ENCODE data around the gene TNNI3. TPM values are rescaled to one million over a fixed set of nuclear protein-coding genes. Genes with fewer than 3 reads are reported as not detected.
A peak's percentile ranks its signal among the peaks of the same experiment; 100 is the strongest.

The TNNI3 gene
- total RNA-seq, 2 donors from 2014 or later, result 9.8 to 14.2 TPM

DNA sequence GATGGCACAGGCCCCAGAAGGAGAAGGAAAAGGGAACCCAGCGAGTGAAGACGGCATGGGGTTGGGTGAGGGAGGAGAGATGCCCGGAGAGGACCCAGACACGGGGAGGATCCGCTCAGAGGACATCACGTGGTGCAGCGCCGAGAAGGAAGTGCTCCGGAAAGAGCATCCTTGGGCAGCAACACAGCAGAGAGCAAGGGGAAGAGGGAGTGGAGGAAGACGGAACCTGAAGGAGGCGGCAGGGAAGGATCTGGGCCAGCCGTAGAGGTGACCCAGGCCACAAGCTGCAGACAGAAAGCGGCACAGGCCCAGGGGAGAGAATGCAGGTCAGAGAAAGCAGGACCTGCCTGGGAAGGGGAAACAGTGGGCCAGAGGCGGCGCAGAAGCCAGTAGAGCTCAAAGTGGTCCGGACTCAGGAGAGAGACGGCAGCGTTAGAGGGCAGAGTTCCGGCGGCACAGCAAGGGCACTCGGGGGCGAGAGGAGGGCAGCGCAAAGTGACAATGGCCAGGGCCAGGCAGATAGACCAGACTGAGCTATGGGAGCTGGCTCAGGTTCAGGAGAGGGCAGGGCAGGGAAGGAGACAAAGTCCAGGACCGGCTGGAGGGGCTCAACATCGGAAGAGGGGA, 41.2 kb downstream of the TNNI3 start:
- DNase-seq, result peak; percentile 74
- WGBS, 2 experiments (ENCODE audit: insufficient coverage in 1 of 2, insufficient read length in 1 of 2), result 7 to 11% methylated on average over 16 to 25 of the region's 25 CpGs
- Histone ChIP-seq H3K27me3 (ENCODE audit: control insufficient read depth, insufficient read depth, low read length, poor library complexity, severe bottlenecking) (no peaks in the 10 kb centered on the region), H3K4me3 (ENCODE audit: low read length) (peak overlapping the region; percentile 86), H3K9ac (ENCODE audit: extremely low read depth, low read length, poor library complexity, severe bottlenecking) (peak overlapping the region; percentile 51), H3K36me3 (ENCODE audit: control insufficient read depth, insufficient read depth, low read length) (peaks cover 4% of the 10 kb centered on the region), H3K4me1 (ENCODE audit: control insufficient read depth, insufficient read depth, low read length) (no peaks in the 10 kb centered on the region), H3K27ac (ENCODE audit: low read depth, low read length) (peak overlapping the region; percentile 42), H3K9me3 (ENCODE audit: control insufficient read depth, low read length) (no peaks in the 10 kb centered on the region)
- peak overlapping the region; percentile 93 for H3K27ac Mint-ChIP-seq
- peaks cover 18% of the 10 kb centered on the region for H3K4me1 Mint-ChIP-seq
- TF ChIP-seq, protein P1, sequence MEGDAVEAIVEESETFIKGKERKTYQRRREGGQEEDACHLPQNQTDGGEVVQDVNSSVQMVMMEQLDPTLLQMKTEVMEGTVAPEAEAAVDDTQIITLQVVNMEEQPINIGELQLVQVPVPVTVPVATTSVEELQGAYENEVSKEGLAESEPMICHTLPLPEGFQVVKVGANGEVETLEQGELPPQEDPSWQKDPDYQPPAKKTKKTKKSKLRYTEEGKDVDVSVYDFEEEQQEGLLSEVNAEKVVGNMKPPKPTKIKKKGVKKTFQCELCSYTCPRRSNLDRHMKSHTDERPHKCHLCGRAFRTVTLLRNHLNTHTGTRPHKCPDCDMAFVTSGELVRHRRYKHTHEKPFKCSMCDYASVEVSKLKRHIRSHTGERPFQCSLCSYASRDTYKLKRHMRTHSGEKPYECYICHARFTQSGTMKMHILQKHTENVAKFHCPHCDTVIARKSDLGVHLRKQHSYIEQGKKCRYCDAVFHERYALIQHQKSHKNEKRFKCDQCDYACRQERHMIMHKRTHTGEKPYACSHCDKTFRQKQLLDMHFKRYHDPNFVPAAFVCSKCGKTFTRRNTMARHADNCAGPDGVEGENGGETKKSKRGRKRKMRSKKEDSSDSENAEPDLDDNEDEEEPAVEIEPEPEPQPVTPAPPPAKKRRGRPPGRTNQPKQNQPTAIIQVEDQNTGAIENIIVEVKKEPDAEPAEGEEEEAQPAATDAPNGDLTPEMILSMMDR (conservative IDR thresholded peaks at IDR 0.05), result no peak
- H3K36me3 Mint-ChIP-seq (ENCODE audit: low read depth), result no peaks in the 10 kb centered on the region
- peaks cover 13% of the 10 kb centered on the region for H3K27me3 Mint-ChIP-seq (ENCODE audit: insufficient read depth)
- H3K4me3 Mint-ChIP-seq, result peak overlapping the region; percentile 87
- no peaks in the 10 kb centered on the region for H3K9me3 Mint-ChIP-seq

DNA sequence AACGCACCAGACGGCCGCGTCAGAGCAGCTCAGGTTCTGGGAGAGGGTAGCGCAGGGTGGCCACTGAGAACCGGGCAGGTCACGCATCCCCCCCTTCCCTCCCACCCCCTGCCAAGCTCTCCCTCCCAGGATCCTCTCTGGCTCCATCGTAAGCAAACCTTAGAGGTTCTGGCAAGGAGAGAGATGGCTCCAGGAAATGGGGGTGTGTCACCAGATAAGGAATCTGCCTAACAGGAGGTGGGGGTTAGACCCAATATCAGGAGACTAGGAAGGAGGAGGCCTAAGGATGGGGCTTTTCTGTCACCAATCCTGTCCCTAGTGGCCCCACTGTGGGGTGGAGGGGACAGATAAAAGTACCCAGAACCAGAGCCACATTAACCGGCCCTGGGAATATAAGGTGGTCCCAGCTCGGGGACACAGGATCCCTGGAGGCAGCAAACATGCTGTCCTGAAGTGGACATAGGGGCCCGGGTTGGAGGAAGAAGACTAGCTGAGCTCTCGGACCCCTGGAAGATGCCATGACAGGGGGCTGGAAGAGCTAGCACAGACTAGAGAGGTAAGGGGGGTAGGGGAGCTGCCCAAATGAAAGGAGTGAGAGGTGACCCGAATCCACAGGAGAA, 42.0 kb downstream of the TNNI3 start:
- H3K36me3 ChIP-seq (ENCODE audit: control insufficient read depth, insufficient read depth, low read length), result peaks cover 4% of the 10 kb centered on the region
- H3K27me3 Mint-ChIP-seq (ENCODE audit: insufficient read depth), result peaks cover 6% of the 10 kb centered on the region
- H3K27me3 ChIP-seq (ENCODE audit: control insufficient read depth, insufficient read depth, low read length, poor library complexity, severe bottlenecking), result no peaks in the 10 kb centered on the region
- H3K4me3 ChIP-seq (ENCODE audit: low read length), result peak overlapping the region; percentile 86
- 83 to 84% methylated on average over 3 to 12 of the region's 13 CpGs for WGBS, 2 experiments (ENCODE audit: insufficient coverage in 1 of 2, insufficient read length in 1 of 2)
- no peak for DNase-seq
- H3K27ac Mint-ChIP-seq, result peak overlapping the region; percentile 93
- peaks cover 18% of the 10 kb centered on the region for H3K4me1 Mint-ChIP-seq
- peak overlapping the region; percentile 87 for H3K4me3 Mint-ChIP-seq
- H3K4me1 ChIP-seq (ENCODE audit: control insufficient read depth, insufficient read depth, low read length), result no peaks in the 10 kb centered on the region
- TF ChIP-seq, protein P1 (conservative IDR thresholded peaks at IDR 0.05), result no peak
- no peak overlapping the region for H3K27ac ChIP-seq (ENCODE audit: low read depth, low read length)
- no peaks in the 10 kb centered on the region for H3K9me3 Mint-ChIP-seq
- no peaks in the 10 kb centered on the region for H3K9me3 ChIP-seq (ENCODE audit: control insufficient read depth, low read length)
- no peaks in the 10 kb centered on the region for H3K36me3 Mint-ChIP-seq (ENCODE audit: low read depth)
- no peak overlapping the region for H3K9ac ChIP-seq (ENCODE audit: extremely low read depth, low read length, poor library complexity, severe bottlenecking)

DNA sequence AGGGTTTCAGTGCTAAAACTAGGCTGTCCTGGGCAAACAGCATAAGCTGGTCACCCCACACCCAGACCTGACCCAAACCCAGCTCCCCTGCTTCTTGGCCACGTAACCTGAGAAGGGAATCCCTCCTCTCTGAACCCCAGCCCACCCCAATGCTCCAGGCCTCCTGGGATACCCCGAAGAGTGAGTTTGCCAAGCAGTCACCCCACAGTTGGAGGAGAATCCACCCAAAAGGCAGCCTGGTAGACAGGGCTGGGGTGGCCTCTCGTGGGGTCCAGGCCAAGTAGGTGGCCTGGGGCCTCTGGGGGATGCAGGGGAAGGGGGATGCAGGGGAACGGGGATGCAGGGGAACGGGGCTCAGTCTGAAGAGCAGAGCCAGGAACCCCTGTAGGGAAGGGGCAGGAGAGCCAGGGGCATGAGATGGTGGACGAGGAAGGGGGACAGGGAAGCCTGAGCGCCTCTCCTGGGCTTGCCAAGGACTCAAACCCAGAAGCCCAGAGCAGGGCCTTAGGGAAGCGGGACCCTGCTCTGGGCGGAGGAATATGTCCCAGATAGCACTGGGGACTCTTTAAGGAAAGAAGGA, 42.9 kb downstream of the TNNI3 start:
- Mint-ChIP-seq H3K27ac (no peak overlapping the region), H3K27me3 (ENCODE audit: insufficient read depth) (peaks cover under 1% of the 10 kb centered on the region), H3K4me3 (peak overlapping the region; percentile 87), H3K4me1 (peaks cover 18% of the 10 kb centered on the region), H3K36me3 (ENCODE audit: low read depth) (peaks cover 4% of the 10 kb centered on the region), H3K9me3 (no peaks in the 10 kb centered on the region)
- Histone ChIP-seq H3K27ac (ENCODE audit: low read depth, low read length) (no peak overlapping the region), H3K9ac (ENCODE audit: extremely low read depth, low read length, poor library complexity, severe bottlenecking) (no peak overlapping the region), H3K4me1 (ENCODE audit: control insufficient read depth, insufficient read depth, low read length) (no peaks in the 10 kb centered on the region), H3K27me3 (ENCODE audit: control insufficient read depth, insufficient read depth, low read length, poor library complexity, severe bottlenecking) (no peaks in the 10 kb centered on the region), H3K36me3 (ENCODE audit: control insufficient read depth, insufficient read depth, low read length) (peaks cover 4% of the 10 kb centered on the region), H3K4me3 (ENCODE audit: low read length) (no peak overlapping the region), H3K9me3 (ENCODE audit: control insufficient read depth, low read length) (no peaks in the 10 kb centered on the region)
- WGBS, 2 experiments (ENCODE audit: insufficient coverage in 1 of 2, insufficient read length in 1 of 2), result 92% methylated on average over 9 of the region's 9 CpGs; no CpG with 5 or more reads in 1 of the 2 experiments
- no peak for DNase-seq
- TF ChIP-seq, protein P1 (conservative IDR thresholded peaks at IDR 0.05), result no peak

Data from endodermal cell (in vitro differentiated cells).